ENCODE data around the gene SF3B5. TPM values are rescaled to one million over a fixed set of nuclear protein-coding genes. Genes with fewer than 3 reads are reported as not detected.
"Not testable (repeated sequence)": the region's sequence is repeated elsewhere in the genome, so short reads cannot be mapped to it uniquely, and the experiment has no call there.

SF3B5 gene
- total RNA-seq, 1 donor from 2014 or later = 110 TPM

GRCh38 chr6:144063744-144064401 is 31.5 kb downstream of the SF3B5 start:
- DNase-seq (ENCODE audit: low spot score) = peak; percentile 85

GRCh38 chr6:144063246-144063743 is 32.1 kb downstream of the SF3B5 start:
- DNase-seq (ENCODE audit: low spot score) = no peak

GRCh38 chr6:144062786-144063185 is 32.6 kb downstream of the SF3B5 start:
- DNase-seq (ENCODE audit: low spot score) = no peak

- DNase-seq (ENCODE audit: low spot score) = no peak
Measured at GRCh38 chr6:144059139-144059538, 36.2 kb downstream of the SF3B5 start.

- no peak for DNase-seq (ENCODE audit: low spot score)
Measured at GRCh38 chr6:144055121-144055931, 40.0 kb downstream of the SF3B5 start.

GRCh38 chr6:144053601-144054000 is 41.8 kb downstream of the SF3B5 start:
- no peak for DNase-seq (ENCODE audit: low spot score)

- DNase-seq (ENCODE audit: low spot score) = no peak
Measured at GRCh38 chr6:144052488-144052887, 42.9 kb downstream of the SF3B5 start.

- DNase-seq (ENCODE audit: low spot score) = no peak
Measured at GRCh38 chr6:144049386-144049785, 46.0 kb downstream of the SF3B5 start.

- DNase-seq (ENCODE audit: low spot score) = no peak
Measured at GRCh38 chr6:144047688-144048087, 47.7 kb downstream of the SF3B5 start.

- not testable (repeated sequence) for DNase-seq (ENCODE audit: low spot score)
Measured at GRCh38 chr6:144046672-144047071, 48.7 kb downstream of the SF3B5 start.

- DNase-seq (ENCODE audit: low spot score) = not testable (repeated sequence)
Measured at GRCh38 chr6:144044989-144045388, 50.4 kb downstream of the SF3B5 start.

Other genes with a start within 250 kb of the SF3B5 start
- gene ZC2HC1B, start 231.1 kb downstream of the SF3B5 start, total RNA-seq = not detected
- gene PLAGL1, start 87.3 kb downstream of the SF3B5 start, total RNA-seq = 57.3 TPM
- 5.8 TPM for gene STX11, start 54.9 kb upstream of the SF3B5 start, total RNA-seq
- 153 TPM for gene UTRN, start 189.8 kb upstream of the SF3B5 start, total RNA-seq